Upper lobe of left lung (tissue), 4 donors: ENCODE measurements around the gene MSI2.

ENCODE experiments used
- CTCF ChIP-seq, 6 experiments: fragments of 450-650 bp in 4 of 6; fragments of 200-600 bp in 2 of 6; sonication (generic) in 2 of 6; IDR thresholded peaks; one replicate each; pipeline ENCODE4 v1.5.1; 2016 to 2019; ENCODE audit warnings: antibody characterized with exemption in 6 of 6
- EP300 ChIP-seq, 4 donors: sonication (generic); formaldehyde crosslinking; IDR thresholded peaks; one replicate each; pipeline ENCODE4 v1.5.1; 2017; ENCODE audit warnings: antibody characterized with exemption in 4 of 4, control low read depth in 2 of 4
- POLR2A ChIP-seq, 4 donors: fragments of 450-650 bp; IDR thresholded peaks; one replicate each; pipeline ENCODE4 v1.5.1; 2016 to 2017; ENCODE audit warnings: antibody characterized with exemption in 4 of 4, mild to moderate bottlenecking in 2 of 4

GRCh38 chr17:57418463-57419246 lies 162.3 kb downstream of the MSI2 start:
- TF ChIP-seq CTCF (IDR thresholded peaks at IDR 0.05) (no peak), POLR2A (IDR thresholded peaks at IDR 0.05) (no peak), EP300 (IDR thresholded peaks at IDR 0.05) (no peak)
